ENCODE measurements around the gene NIPAL1. TPM values are rescaled to one million over a fixed set of nuclear protein-coding genes. Genes with fewer than 3 reads are reported as not detected.
A peak's percentile ranks its signal among the peaks of the same experiment; 100 is the strongest.

The NIPAL1 gene
- polyA plus RNA-seq, 3 donors, result 0.13 to 0.22 TPM; not detected in 1

- Mint-ChIP-seq H3K9me3 (peaks cover 0 to 6% (median 0%) of the 10 kb centered on the region in 7 donors), H3K4me3 (peak overlapping the region in 1 of 2 donors; percentile 35), H3K4me1 (peaks cover 23% of the 10 kb centered on the region), H3K27me3 (ENCODE audit: low read depth in 3 of 3) (peaks cover 0 to 2% (median 1%) of the 10 kb centered on the region in 3 donors), H3K27ac (peak overlapping the region in 4 of 7 donors; percentile 3 to 73 (median 41)), H3K36me3 (no peaks in the 10 kb centered on the region)
- H3K79me2 ChIP-seq (ENCODE audit: insufficient read depth, low read length), result no peaks in the 10 kb centered on the region
- WGBS (ENCODE audit: insufficient coverage), result no CpG with 5 or more reads among the region's 1 CpG
- H3K4me3 ChIP-seq (replicated peaks in 1 of 3; ENCODE audit: low read depth in 2 of 3, low read length in 3 of 3), result no peak overlapping the region
- H3K27ac ChIP-seq (ENCODE audit: low read depth in 1 of 2, low read length in 2 of 2), result peak overlapping the region in 1 of 2 donors; percentile 58
- H4K20me1 ChIP-seq (ENCODE audit: insufficient read depth, low read length), result no peaks in the 10 kb centered on the region
- H3K36me3 ChIP-seq (replicated peaks in 1 of 2; ENCODE audit: control insufficient read depth in 1 of 2, insufficient read depth in 2 of 2, low read length in 2 of 2), result no peaks in the 10 kb centered on the region
- H2AFZ ChIP-seq (ENCODE audit: insufficient read depth, low read depth, low read length, poor library complexity, severe bottlenecking), result no peak overlapping the region
- TF ChIP-seq CTCF (IDR thresholded peaks at IDR 0.05), result no peak
- peak; percentile 38 to 52 (median 41) for DNase-seq
- no peak overlapping the region for H3K9ac ChIP-seq (ENCODE audit: insufficient read depth, low read length, poor library complexity, severe bottlenecking)
- peak overlapping the region; percentile 17 for H3K4me2 ChIP-seq (replicated peaks; ENCODE audit: extremely low read depth, low read length, poor library complexity, severe bottlenecking)
- no peaks in the 10 kb centered on the region for H3K27me3 ChIP-seq (ENCODE audit: control insufficient read depth in 2 of 2, insufficient read depth in 2 of 2, low read length in 2 of 2)
- peaks cover 16 to 30% of the 10 kb centered on the region in 2 donors for H3K4me1 ChIP-seq (ENCODE audit: control insufficient read depth in 1 of 2, insufficient read depth in 2 of 2, low read length in 2 of 2)
- intact Hi-C loops (cut with micrococcal nuclease), result no loop called here
- no peaks in the 10 kb centered on the region for H3K9me3 ChIP-seq (replicated peaks in 1 of 2; ENCODE audit: control insufficient read depth in 1 of 2, insufficient read depth in 1 of 2, low read length in 2 of 2)
Measured at GRCh38 chr4:47972181-47972580, 44.4 kb upstream of the NIPAL1 start.

GRCh38 chr4:47972721-47973120 is 43.9 kb upstream of the NIPAL1 start:
- peaks cover 23% of the 10 kb centered on the region for H3K4me1 Mint-ChIP-seq
- Histone ChIP-seq H3K27ac (ENCODE audit: low read depth in 1 of 2, low read length in 2 of 2) (peak overlapping the region in 1 of 2 donors; percentile 58), H3K9me3 (replicated peaks in 1 of 2; ENCODE audit: control insufficient read depth in 1 of 2, insufficient read depth in 1 of 2, low read length in 2 of 2) (no peaks in the 10 kb centered on the region), H3K79me2 (ENCODE audit: insufficient read depth, low read length) (no peaks in the 10 kb centered on the region), H3K4me3 (replicated peaks in 1 of 3; ENCODE audit: low read depth in 2 of 3, low read length in 3 of 3) (no peak overlapping the region), H3K4me1 (ENCODE audit: control insufficient read depth in 1 of 2, insufficient read depth in 2 of 2, low read length in 2 of 2) (peaks cover 16 to 30% of the 10 kb centered on the region in 2 donors), H3K36me3 (replicated peaks in 1 of 2; ENCODE audit: control insufficient read depth in 1 of 2, insufficient read depth in 2 of 2, low read length in 2 of 2) (no peaks in the 10 kb centered on the region), H2AFZ (ENCODE audit: insufficient read depth, low read depth, low read length, poor library complexity, severe bottlenecking) (no peak overlapping the region), H3K9ac (ENCODE audit: insufficient read depth, low read length, poor library complexity, severe bottlenecking) (no peak overlapping the region), H4K20me1 (ENCODE audit: insufficient read depth, low read length) (no peaks in the 10 kb centered on the region), H3K27me3 (ENCODE audit: control insufficient read depth in 2 of 2, insufficient read depth in 2 of 2, low read length in 2 of 2) (no peaks in the 10 kb centered on the region), H3K4me2 (replicated peaks; ENCODE audit: extremely low read depth, low read length, poor library complexity, severe bottlenecking) (peak overlapping the region; percentile 17)
- no peak for DNase-seq
- peaks cover 0 to 2% (median 1%) of the 10 kb centered on the region in 3 donors for H3K27me3 Mint-ChIP-seq (ENCODE audit: low read depth in 3 of 3)
- no peak overlapping the region for H3K4me3 Mint-ChIP-seq
- no peak for TF ChIP-seq CTCF (IDR thresholded peaks at IDR 0.05)
- no CpG with 5 or more reads among the region's 1 CpG for WGBS (ENCODE audit: insufficient coverage)
- peak overlapping the region in 4 of 7 donors; percentile 3 to 73 (median 41) for H3K27ac Mint-ChIP-seq
- H3K9me3 Mint-ChIP-seq, result peaks cover 0 to 6% (median 0%) of the 10 kb centered on the region in 7 donors
- no peaks in the 10 kb centered on the region for H3K36me3 Mint-ChIP-seq
- intact Hi-C loops (cut with micrococcal nuclease), result no loop called here
